DOHH2 (cell line): ENCODE measurements around the gene DTNB.

Experiments used
- H3F3A ChIP-seq: fragments of 200-600 bp; sonication (generic), shearing (Covaris generic); 2 replicates; pipeline ENCODE4 v1.6.0; 2016; ENCODE audit warnings: antibody characterized with exemption, mild to moderate bottlenecking; ENCODE audit not compliant: control insufficient read depth, insufficient read depth
- H3K27ac ChIP-seq: fragments of 200-600 bp; sonication (generic); 2 replicates; pipeline ENCODE4 v1.5.1; 2014; ENCODE audit warnings: low read depth, mild to moderate bottlenecking, low read length, moderate library complexity
- H3K27me3 ChIP-seq: fragments of 200-600 bp; sonication (generic); 2 replicates; pipeline ENCODE4 v1.6.1; 2014; ENCODE audit warnings: mild to moderate bottlenecking, low read length, mixed read lengths; ENCODE audit not compliant: control insufficient read depth
- H3K36me3 ChIP-seq: fragments of 200-600 bp; sonication (generic); 2 replicates; pipeline ENCODE4 v1.6.1; 2014; ENCODE audit warnings: mild to moderate bottlenecking, low read length, moderate library complexity, mixed read lengths; ENCODE audit not compliant: control insufficient read depth
- H3K4me1 ChIP-seq: fragments of 200-600 bp; sonication (generic); 2 replicates; pipeline ENCODE4 v1.6.1; 2014; ENCODE audit warnings: mild to moderate bottlenecking, low read length, mixed read lengths; ENCODE audit not compliant: control insufficient read depth
- H3K4me2 ChIP-seq: fragments of 200-600 bp; sonication (generic); 2 replicates; pipeline ENCODE4 v1.6.0; 2014; ENCODE audit warnings: mild to moderate bottlenecking, low read length, moderate library complexity
- H3K4me3 ChIP-seq: fragments of 200-600 bp; sonication (generic); 2 replicates; pipeline ENCODE4 v1.5.1; 2014; ENCODE audit warnings: mild to moderate bottlenecking, low read length, mixed read lengths
- H3K79me2 ChIP-seq: fragments of 200-600 bp; sonication (generic); 2 replicates; pipeline ENCODE4 v1.6.1; 2014; ENCODE audit warnings: mild to moderate bottlenecking, low read length, mixed read lengths; ENCODE audit not compliant: control insufficient read depth
- H3K9me2 ChIP-seq: fragments of 200-600 bp; sonication (generic); replicated peaks from 2 replicates; pipeline ENCODE4 v1.6.1; 2014; ENCODE audit warnings: mild to moderate bottlenecking, low read length, mixed read lengths; ENCODE audit not compliant: control insufficient read depth
- H3K9me3 ChIP-seq: fragments of 200-600 bp; sonication (generic); 2 replicates; pipeline ENCODE4 v1.6.1; 2014; ENCODE audit warnings: antibody characterized with exemption, low read length, mixed read lengths; ENCODE audit not compliant: control insufficient read depth, insufficient read depth
- H4K20me1 ChIP-seq: fragments of 200-600 bp; sonication (generic); 2 replicates; pipeline ENCODE4 v1.6.0; 2014; ENCODE audit warnings: low read depth, mild to moderate bottlenecking, antibody characterized with exemption, low read length, moderate library complexity; ENCODE audit not compliant: control insufficient read depth, insufficient read depth
- EZH2phosphoT487 ChIP-seq: fragments of 200-600 bp; sonication (generic); IDR thresholded peaks from 2 replicates; pipeline ENCODE4 v1.6.1; 2017; ENCODE audit warnings: borderline replicate concordance, mild to moderate bottlenecking, antibody characterized with exemption, low read length, moderate library complexity, mixed read lengths
- TF ChIP-seq, protein P1 (sequence below): fragments of 200-600 bp; sonication (generic); IDR thresholded peaks from one replicate; pipeline ENCODE4 v1.5.1; 2014; ENCODE audit warnings: antibody characterized with exemption, mild to moderate bottlenecking, low read depth, low read length; ENCODE audit not compliant: poor library complexity, severe bottlenecking

DTNB gene

DNA sequence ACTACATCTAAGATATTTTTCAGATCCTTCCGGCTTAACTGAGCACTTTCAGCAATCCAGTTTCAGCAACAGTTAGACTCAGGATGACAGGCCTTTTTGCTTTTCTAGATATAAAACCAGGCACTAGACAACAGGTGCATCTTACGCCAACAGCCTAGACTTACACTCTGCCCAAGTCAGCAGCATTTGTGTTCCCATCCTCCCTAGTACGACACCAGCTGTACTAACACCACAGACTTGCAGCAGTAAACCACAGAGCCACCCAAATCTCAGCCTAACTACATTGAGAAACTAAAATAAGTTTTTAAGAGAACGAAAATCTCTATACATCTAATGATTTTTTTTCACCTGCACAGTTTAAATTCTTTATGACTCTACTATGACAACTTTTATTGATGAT is 241.8 kb downstream of the DTNB start:
- H3K4me2 ChIP-seq = no peak overlapping the region
- no peaks in the 10 kb centered on the region for H3K27me3 ChIP-seq

DNA sequence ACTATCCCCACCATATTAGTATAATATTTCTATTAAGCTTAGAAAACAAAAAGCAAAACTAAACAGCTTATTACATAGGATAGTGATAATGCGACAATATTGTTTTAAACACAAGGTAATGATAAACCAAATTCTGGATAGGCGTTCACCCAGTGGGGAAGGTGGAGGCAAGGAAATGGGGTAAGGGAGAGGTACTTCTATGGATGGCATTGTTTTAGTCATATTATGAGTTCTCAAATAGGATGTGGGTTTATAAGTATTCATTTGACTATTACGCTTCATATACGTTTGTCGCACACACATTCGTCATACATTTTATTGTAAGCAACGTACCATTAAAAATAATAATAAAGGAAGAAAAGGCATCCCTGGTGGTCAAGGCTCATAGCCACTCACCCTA is 242.8 kb downstream of the DTNB start:
- Histone ChIP-seq H3K79me2 (no peaks in the 10 kb centered on the region), H4K20me1 (no peaks in the 10 kb centered on the region), H3K4me3 (no peak overlapping the region), H3K27ac (no peak overlapping the region), H3K4me1 (no peaks in the 10 kb centered on the region), H3F3A (no peaks in the 10 kb centered on the region), H3K9me3 (no peaks in the 10 kb centered on the region), H3K4me2 (no peak overlapping the region), H3K36me3 (no peaks in the 10 kb centered on the region), H3K27me3 (no peaks in the 10 kb centered on the region), H3K9me2 (no peaks in the 10 kb centered on the region)
- TF ChIP-seq, protein P1, sequence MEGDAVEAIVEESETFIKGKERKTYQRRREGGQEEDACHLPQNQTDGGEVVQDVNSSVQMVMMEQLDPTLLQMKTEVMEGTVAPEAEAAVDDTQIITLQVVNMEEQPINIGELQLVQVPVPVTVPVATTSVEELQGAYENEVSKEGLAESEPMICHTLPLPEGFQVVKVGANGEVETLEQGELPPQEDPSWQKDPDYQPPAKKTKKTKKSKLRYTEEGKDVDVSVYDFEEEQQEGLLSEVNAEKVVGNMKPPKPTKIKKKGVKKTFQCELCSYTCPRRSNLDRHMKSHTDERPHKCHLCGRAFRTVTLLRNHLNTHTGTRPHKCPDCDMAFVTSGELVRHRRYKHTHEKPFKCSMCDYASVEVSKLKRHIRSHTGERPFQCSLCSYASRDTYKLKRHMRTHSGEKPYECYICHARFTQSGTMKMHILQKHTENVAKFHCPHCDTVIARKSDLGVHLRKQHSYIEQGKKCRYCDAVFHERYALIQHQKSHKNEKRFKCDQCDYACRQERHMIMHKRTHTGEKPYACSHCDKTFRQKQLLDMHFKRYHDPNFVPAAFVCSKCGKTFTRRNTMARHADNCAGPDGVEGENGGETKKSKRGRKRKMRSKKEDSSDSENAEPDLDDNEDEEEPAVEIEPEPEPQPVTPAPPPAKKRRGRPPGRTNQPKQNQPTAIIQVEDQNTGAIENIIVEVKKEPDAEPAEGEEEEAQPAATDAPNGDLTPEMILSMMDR = no peak
- TF ChIP-seq EZH2phosphoT487 = no peak

More for the DNA sequence above, 241.8 kb downstream of the DTNB start:
- Histone ChIP-seq H3K4me3 (no peak overlapping the region), H3K9me3 (no peaks in the 10 kb centered on the region), H3K9me2 (no peaks in the 10 kb centered on the region), H4K20me1 (no peaks in the 10 kb centered on the region), H3K4me1 (no peaks in the 10 kb centered on the region), H3K36me3 (no peaks in the 10 kb centered on the region), H3K79me2 (no peaks in the 10 kb centered on the region), H3F3A (no peaks in the 10 kb centered on the region), H3K27ac (no peak overlapping the region)
- no peak for TF ChIP-seq EZH2phosphoT487
- TF ChIP-seq, protein P1 = no peak

DNA sequence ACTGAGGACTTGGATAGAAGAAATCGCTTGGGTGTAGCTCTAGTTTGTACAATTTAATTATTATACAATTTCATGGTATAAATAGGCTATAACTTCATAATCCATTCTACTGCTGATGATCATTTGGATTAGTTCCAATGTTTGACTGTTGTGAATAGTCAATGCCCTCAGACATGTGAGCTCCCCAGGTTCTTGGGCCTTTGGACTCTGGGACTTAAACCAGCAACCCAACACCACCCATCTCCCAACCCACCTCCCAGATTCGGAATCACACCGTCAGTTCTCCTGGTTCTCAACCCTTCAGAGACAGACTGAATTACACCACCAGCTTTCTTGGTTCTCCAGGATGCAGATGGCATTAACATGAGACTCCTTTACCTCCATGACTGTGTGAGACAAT is 247.1 kb downstream of the DTNB start:
- Histone ChIP-seq H3F3A (no peaks in the 10 kb centered on the region), H3K79me2 (no peaks in the 10 kb centered on the region)
- TF ChIP-seq EZH2phosphoT487 = no peak
- TF ChIP-seq, protein P1 = no peak

More for the DNA sequence above, 247.1 kb downstream of the DTNB start:
- no peaks in the 10 kb centered on the region for H3K9me3 ChIP-seq
- peaks cover 14% of the 10 kb centered on the region for H3K4me1 ChIP-seq
- H3K27ac ChIP-seq = no peak overlapping the region
- no peak overlapping the region for H3K4me3 ChIP-seq
- no peak overlapping the region for H3K4me2 ChIP-seq
- no peaks in the 10 kb centered on the region for H3K9me2 ChIP-seq
- no peaks in the 10 kb centered on the region for H4K20me1 ChIP-seq
- no peaks in the 10 kb centered on the region for H3K36me3 ChIP-seq
- no peaks in the 10 kb centered on the region for H3K27me3 ChIP-seq
